Stimulated activated CD8-positive, alpha-beta memory T cell treated with anti-CD3 and anti-CD28 coated beads, Interleukin-7, amount 100 ng/mL, for 4 hours (primary cell): ENCODE results near the gene FLVCR2.
A peak's percentile ranks its signal among the peaks of the same experiment; 100 is the strongest.

Experiments
- DNase-seq, 2 donors: peaks; one replicate each; pipeline ENCODE4 v3.0.0-alpha.2; 2020; ENCODE audit warnings: low read depth in 2 of 2

FLVCR2 gene

GRCh38 chr14:75630695-75631452 is 52.5 kb downstream of the FLVCR2 start:
- DNase-seq, result no peak

- DNase-seq, result no peak
Measured at GRCh38 chr14:75631453-75631831, 53.0 kb downstream of the FLVCR2 start.

DNA sequence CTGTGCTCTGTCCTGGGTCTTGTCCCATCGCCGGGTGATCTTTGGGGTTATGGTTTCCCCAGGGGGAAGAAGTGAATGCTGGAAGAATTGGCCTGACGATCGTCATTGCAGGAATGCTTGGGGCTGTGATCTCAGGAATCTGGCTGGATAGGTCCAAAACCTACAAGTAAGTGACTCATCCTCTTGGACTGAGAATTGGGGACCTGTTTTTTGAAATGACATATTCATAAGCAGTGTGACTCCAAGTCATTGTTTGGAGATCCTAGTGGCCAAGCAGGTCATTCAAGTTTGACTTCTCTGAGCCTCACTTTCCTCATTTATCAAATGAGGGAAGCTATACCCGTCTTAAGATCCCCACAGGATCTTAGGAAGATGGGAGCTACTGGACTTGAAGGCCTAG is 56.4 kb downstream of the FLVCR2 start:
- no peak for DNase-seq

GRCh38 chr14:75636100-75636692 is 57.8 kb downstream of the FLVCR2 start:
- DNase-seq, result no peak

- DNase-seq, result no peak
Measured at GRCh38 chr14:75640876-75641275, 62.5 kb downstream of the FLVCR2 start.

DNA sequence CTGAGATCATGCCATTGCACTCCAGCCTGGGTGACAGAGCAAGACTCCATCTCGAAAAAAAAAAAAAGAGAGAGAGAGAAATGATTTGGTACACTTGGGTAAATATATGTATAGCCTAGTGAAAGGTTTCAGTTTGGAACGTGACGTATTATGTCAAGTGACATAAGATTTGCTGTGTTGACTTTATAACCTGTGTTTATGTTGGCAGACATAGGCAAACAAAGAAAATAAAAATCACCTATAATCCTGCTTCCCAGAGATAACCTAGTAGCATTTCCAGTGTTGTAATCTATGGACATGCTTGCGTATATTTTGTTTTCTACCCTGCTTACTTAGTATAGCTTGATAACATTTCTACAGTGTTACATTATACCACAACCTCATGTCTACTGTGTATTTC is 65.6 kb downstream of the FLVCR2 start:
- DNase-seq, result no peak

DNA sequence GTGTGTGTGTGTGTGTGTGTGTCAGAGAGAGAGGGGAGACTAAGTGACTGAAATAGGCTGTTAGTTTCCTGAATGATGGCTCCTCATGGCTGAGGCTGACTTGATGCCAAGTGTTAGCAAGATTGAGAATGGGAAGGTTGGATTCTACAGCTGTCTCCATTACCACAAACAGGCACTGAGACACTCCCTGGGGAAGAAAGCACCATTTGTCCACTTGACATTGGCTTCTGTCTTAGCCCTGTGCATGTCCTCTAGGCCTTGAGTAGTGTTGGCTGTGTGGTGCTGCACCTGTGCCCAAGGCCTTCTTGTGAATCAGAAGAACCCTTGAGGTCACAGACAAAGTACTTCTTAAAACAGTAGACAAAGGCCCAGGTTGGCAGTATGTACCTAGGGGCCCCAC is 66.6 kb downstream of the FLVCR2 start:
- no peak for DNase-seq

DNA sequence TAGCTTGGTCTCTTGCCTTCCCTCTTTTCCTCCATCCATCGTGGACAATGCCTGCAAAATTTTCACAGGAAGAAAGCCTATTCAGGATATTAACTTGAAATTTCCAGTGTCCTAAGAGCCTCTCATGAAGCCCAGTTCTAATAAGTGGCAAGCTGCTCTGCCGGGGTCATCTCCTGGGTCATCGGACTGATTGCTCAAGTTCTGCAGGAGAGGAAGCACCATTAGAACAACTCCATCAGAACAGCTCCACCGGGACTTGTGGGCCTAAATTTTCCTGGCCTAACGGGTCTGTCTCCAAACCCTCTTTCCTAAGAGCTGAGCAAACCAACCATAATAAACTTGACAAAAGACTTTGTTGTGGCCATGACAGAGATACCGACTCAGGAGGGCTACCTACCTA is 68.3 kb downstream of the FLVCR2 start:
- no peak for DNase-seq

DNA sequence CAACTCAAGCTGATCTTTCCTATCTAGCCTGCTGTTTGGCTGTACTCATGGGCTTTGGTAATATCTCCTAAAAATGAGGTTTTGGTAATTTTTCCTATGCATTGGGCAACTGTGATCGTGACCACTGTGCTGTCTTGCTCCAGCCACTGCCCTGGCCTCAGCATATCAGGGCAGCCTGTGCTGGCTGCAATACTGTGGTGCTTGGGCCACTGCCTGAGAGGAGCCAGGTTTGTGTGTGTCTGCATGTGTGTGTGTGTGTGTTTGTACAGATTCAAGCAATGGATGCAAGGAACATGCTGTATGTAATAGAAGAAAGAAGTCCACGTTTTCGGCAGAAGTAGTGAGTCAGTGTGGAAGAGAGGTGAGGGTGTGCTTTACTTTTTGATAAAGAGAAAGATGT is 69.2 kb downstream of the FLVCR2 start:
- no peak for DNase-seq

GRCh38 chr14:75648066-75648838 is 69.8 kb downstream of the FLVCR2 start:
- no peak for DNase-seq

DNA sequence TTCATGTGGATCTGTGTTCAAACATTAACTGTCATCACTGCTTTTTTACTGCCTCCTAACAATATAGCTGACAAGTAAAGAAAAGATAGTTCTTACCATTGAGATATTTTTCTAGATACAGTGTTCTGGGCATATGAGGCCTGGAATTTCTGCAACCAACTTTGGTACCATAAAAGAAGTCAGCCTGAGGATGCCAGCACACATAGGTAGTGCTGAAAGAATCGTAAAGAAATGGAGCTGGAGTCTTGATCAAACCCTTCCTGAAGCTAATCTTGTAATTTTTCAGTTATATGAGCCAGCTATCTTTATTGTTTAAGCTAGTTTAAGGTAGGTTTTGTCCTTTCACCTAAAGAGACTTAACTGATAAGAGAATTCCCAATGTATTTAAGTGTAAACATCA is 70.9 kb downstream of the FLVCR2 start:
- DNase-seq, result no peak

DNA sequence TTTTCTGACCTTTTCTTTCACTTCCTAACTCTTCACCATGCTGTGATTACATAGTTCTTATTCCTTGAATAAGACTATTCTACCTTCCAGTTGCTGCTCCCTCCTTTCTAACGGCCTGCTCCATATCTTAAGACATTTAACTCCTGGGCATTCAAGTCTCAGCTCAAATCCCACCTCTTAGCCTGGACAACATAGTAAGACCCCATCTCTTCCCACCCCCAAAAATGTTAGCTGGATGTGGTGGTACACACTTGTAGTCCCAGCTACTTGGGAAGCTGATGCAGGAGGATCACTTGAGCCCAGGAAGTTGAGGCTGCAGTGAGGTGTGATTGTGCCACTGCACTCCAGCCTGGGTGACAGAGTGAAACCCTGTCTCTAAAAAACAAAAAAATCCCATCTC is 71.4 kb downstream of the FLVCR2 start:
- no peak for DNase-seq

DNA sequence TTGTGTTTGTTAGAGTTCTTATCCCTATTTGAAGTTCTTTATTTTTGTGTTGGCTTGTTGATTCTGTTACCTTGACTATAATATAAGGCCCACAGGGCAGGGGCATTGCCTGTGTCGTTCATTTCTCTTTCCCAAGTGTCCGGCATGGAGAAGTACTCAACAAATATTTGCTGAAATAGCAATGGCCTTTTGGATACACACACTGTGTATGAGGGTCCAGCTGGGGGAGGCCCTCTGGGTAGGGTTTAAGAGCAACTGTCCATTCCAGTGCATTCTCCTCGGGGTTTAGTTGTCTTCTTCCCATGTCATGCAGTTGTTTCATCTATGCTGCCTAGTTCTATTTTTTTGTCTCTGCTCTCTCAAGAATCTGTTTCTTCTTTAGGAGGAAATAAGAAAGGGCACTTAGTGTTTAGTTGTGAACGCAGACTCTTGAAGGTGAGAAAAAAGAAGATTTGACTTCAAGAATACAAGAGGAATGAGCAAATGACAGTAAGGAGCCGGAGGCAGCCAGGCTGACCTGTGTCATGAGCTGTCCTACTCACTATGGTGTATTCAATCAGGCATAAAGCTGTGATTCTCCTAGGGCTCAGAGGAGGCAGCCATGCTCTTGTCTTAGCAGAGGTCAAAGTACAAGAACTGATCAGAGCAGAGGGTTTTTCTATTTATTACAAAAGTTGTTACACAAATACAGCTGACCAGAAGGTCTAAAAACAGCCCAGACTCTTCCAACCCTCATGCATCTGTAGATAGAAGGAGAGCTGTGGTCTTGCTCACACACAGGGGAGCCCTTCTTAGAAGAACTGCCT is 72.0 kb downstream of the FLVCR2 start:
- no peak for DNase-seq

DNA sequence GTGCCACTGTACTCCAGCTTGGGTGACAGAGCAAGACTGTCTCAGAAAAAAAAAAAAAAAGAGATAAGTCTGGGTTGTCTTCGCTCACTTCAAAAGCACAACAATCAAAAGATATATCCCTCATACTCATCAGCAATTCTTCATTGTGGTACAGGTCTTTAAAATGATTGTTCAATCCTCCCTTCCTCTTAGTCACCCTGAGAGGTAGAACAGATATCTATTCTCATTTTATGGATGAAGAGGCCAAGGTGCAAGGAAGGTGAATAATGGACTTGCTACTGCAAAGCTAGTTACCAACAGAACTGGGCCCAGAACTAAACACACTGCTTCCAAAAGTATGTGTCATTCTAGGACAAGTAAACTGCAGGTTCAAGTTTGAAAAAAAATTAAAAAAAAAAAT is 75.1 kb downstream of the FLVCR2 start:
- no peak for DNase-seq

DNA sequence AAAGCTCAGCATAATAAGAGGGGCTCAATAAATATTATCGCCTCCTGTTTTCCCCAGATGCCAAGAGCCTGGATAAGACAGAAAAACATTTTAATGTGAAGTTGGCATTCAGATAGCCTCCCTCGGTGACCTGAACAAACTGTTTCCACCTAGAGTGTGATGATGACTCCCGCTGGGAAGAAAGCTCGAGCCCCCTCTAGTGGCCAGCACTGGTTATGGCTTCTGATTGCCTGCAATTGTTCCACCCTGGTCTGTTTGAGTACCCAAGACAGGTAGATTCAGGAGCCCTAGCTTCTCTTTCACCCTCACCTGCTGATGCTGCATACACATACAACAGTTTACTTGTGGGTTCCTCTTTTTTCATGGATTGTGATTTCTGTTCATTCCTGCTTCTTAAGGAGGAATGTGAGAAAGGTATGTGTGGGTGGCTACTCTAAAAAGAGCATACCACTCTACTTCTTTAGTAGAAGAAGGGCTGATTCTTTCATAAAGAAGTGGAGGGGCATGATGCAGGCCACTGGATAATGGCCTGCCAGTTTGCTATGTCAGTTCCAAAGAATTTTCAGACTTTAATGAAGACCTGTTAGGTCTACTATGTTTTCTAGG is 75.8 kb downstream of the FLVCR2 start:
- DNase-seq, result peak; percentile 64 to 68

DNA sequence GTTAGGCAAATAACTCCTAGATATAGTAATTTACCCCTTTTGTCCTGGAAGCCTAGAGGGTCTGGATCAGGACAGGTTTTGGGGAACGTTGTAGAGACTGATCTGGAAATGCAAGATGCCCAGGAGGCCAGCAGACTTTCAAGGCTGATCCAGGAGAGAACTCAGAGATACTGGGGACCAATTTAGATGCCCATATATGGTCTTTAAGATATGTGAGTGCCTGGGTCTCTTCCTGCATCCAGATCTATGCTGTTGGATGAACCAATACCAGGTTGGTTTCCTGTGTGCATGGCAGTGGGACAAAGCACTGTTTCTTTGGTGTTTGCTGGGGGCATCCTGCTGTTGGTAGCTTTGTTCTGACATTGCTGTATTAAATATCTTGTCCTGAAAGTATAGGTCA is 76.8 kb downstream of the FLVCR2 start:
- no peak for DNase-seq

DNA sequence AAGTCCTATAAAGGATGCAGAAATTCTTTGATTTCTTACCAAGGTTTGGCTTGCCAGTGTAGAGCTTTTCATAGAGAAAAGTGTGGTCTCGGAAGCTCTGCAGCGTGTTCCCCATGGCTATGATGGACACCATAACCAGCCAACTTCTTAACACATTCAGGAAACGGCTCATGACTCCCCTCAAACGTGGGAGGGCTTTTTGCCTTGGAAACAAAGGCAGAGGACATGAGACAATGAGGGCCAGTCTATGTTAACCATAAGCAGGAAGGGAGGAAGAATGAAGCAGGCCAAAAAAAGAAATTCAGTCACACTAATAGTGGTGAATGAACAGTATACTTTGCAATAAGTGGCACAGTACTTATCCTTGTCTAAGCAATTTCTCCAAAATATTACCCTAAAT is 78.9 kb downstream of the FLVCR2 start:
- no peak for DNase-seq

DNA sequence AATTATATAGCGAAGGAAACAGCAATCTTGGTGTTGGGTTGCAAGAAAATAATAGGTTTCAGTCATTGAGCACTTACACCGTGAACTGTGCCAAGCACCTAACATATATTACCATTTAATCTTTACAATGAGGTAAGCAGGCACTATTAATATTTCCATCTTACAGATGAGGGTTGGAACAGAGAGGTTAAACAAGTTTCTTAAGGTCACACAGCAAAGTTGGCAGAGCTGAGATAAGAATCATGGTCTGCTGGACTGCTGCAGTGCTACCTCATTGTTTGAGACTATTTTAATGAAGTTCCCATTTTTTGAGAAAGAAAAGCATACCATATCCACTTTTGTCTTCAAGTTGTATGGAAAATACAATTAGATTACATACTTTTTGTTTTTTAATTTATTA is 80.5 kb downstream of the FLVCR2 start:
- DNase-seq, result no peak

GRCh38 chr14:75660238-75660629 is 81.8 kb downstream of the FLVCR2 start:
- DNase-seq, result no peak

- DNase-seq, result peak; percentile 92 to 95
Measured at GRCh38 chr14:75660630-75661498, 82.4 kb downstream of the FLVCR2 start, which contains the start of the genes ERG28 and TTLL5. Gene ERG28 (minus strand): TSS chr14:75660876. CDS start chr14:75657502, 3,374 bp downstream. Gene TTLL5 (plus strand): TSS chr14:75661246. CDS start chr14:75663150, 1,904 bp downstream.

DNA sequence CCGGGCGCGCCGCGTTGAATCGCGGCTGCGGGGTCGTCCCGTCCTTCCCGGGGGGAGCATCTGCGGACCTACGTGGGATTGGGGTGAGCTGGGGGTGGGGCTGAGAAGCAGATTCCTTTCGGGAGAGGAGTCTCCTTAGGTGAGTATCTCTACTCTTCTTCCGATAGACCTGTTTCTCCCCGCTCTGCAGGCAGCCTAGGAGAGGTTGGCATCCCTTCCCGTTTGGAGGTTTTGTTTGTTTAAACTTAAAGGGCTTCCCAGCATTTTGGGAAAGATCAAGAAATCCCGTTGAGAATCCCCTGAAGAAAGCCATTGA is 83.0 kb downstream of the FLVCR2 start:
- no peak for DNase-seq
